Activated T-cell treated with anti-CD3 and anti-CD28 coated beads, Interleukin-2, amount 50 U/mL, for 72 hours (primary cell): ENCODE data around the gene STAG3. TPM values are rescaled to one million over a fixed set of nuclear protein-coding genes. Genes with fewer than 3 reads are reported as not detected.

Source experiments
- total RNA-seq, 2 donors: library from RNA; stranded (reverse); gene quantifications; one replicate each; pipeline ENCODE4 v1.2.3, GENCODE V29; 2022

Gene STAG3
- total RNA-seq, 2 donors from 2014 or later, result 103 to 121 TPM

Other genes with a start within 250 kb of the STAG3 start
- gene GJC3, start 248.3 kb upstream of the STAG3 start, total RNA-seq, result 1 to 10 TPM in 1 of 2 donors, under 1 TPM in 1; 0.58 to 1.7 TPM
- gene AZGP1, start 201.9 kb upstream of the STAG3 start, total RNA-seq, result not detected
- 10 to 100 TPM; 70.3 to 78.2 TPM for gene ZKSCAN1, start 162.3 kb upstream of the STAG3 start, total RNA-seq
- gene ZSCAN21, start 128.1 kb upstream of the STAG3 start, total RNA-seq, result 10 to 100 TPM in 1 of 2 donors, 1 to 10 TPM in 1; 8.4 to 12.4 TPM
- 10 to 100 TPM; 23.1 to 24.2 TPM for gene ZNF3, start 96.2 kb upstream of the STAG3 start, total RNA-seq
- gene COPS6, start 88.9 kb upstream of the STAG3 start, total RNA-seq, result 10 to 100 TPM; 43.7 to 45.4 TPM
- gene MCM7, start 76.5 kb upstream of the STAG3 start, total RNA-seq, result 100 to 1,000 TPM; 270 to 332 TPM
- 10 to 100 TPM in 1 of 2 donors, 1 to 10 TPM in 1; 9.3 to 10.5 TPM for gene AP4M1, start 76.3 kb upstream of the STAG3 start, total RNA-seq
- gene TAF6, start 58.6 kb upstream of the STAG3 start, total RNA-seq, result 10 to 100 TPM; 76.7 to 88.1 TPM
- gene CNPY4, start 58.3 kb upstream of the STAG3 start, total RNA-seq, result 10 to 100 TPM; 11.1 to 18.8 TPM
- gene MBLAC1, start 51.0 kb upstream of the STAG3 start, total RNA-seq, result 1 to 10 TPM; 3.2 to 3.4 TPM
- 100 to 1,000 TPM; 130 to 134 TPM for gene LAMTOR4, start 29.0 kb upstream of the STAG3 start, total RNA-seq
- 10 to 100 TPM; 22.1 to 28.8 TPM for gene TRAPPC14, start 19.2 kb upstream of the STAG3 start, total RNA-seq
- 10 to 100 TPM in 1 of 2 donors, 1 to 10 TPM in 1; 6.9 to 11.7 TPM for gene GAL3ST4, start 9.3 kb upstream of the STAG3 start, total RNA-seq
- 10 to 100 TPM in 1 of 2 donors, 1 to 10 TPM in 1; 9.7 to 14.2 TPM for gene GPC2, start 537 bp upstream of the STAG3 start, total RNA-seq
- 10 to 100 TPM; 26.7 to 34.4 TPM for gene PVRIG, start 42.0 kb downstream of the STAG3 start, total RNA-seq
- not detected for gene SPDYE3, start 129.8 kb downstream of the STAG3 start, total RNA-seq
- 10 to 100 TPM; 43.6 to 78.3 TPM for gene PILRB, start 180.2 kb downstream of the STAG3 start, total RNA-seq
- gene PILRA, start 195.6 kb downstream of the STAG3 start, total RNA-seq, result 10 to 100 TPM in 1 of 2 donors, 1 to 10 TPM in 1; 3.4 to 14.1 TPM